ENCODE results near the gene MAP3K12. TPM values are rescaled to one million over a fixed set of nuclear protein-coding genes. Genes with fewer than 3 reads are reported as not detected.

The MAP3K12 gene
- total RNA-seq, 3 donors from 2014 or later = 3.2 to 18.8 (median 8.9) TPM

DNA sequence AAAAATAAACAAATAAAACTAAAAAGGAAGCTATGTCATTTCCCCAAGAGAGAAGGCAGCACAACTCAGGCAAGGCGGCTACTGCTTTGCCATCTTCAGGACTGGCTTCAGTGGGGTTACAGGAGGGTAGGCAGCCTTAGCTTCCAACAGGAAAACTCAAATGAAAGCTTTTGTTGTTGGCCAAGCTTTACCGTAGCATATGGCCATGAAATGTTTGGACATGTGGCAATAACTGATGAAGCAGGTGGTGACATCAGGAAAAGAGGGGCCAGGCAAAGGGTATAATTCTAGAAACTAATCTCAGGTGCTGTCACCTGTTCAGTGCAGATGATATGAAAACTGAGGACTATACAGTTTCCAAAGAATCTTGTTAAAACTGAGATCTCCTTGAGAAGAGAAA lies 30.8 kb upstream of the MAP3K12 start:
- H3K4me1 ChIP-seq (ENCODE audit: low read depth) = no peaks in the 10 kb centered on the region
- DNase-seq (no peak), ATAC-seq (no peak)
- intact Hi-C loops (cut with DNase I, micrococcal nuclease) = no loop called here
- TF ChIP-seq, protein P1, sequence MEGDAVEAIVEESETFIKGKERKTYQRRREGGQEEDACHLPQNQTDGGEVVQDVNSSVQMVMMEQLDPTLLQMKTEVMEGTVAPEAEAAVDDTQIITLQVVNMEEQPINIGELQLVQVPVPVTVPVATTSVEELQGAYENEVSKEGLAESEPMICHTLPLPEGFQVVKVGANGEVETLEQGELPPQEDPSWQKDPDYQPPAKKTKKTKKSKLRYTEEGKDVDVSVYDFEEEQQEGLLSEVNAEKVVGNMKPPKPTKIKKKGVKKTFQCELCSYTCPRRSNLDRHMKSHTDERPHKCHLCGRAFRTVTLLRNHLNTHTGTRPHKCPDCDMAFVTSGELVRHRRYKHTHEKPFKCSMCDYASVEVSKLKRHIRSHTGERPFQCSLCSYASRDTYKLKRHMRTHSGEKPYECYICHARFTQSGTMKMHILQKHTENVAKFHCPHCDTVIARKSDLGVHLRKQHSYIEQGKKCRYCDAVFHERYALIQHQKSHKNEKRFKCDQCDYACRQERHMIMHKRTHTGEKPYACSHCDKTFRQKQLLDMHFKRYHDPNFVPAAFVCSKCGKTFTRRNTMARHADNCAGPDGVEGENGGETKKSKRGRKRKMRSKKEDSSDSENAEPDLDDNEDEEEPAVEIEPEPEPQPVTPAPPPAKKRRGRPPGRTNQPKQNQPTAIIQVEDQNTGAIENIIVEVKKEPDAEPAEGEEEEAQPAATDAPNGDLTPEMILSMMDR (IDR thresholded peaks at IDR 0.05) = no peak
- H3K36me3 ChIP-seq (ENCODE audit: low read depth) = peaks cover 14% of the 10 kb centered on the region
- H3K9me3 ChIP-seq = no peaks in the 10 kb centered on the region
- no peak overlapping the region for H3K4me3 ChIP-seq

DNA sequence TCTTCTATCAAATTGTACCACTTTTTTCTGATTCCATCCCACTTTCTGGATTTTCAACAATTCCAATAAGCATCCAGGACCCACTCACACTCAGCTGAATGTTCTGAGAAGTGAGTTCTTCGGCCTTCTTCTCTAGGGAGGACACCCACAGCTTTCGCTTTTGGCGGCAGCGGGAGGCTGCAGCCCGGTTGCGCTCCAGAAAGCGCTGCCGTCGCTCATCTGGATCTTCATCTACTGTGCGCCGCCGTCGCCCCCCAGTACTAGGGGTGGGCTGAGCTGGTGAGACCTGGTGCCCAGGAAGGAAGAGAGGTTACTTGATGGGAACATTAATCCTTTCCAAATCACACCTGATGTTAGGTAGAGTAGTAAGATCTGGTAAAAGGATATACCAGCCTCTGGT lies 25.2 kb upstream of the MAP3K12 start:
- ATAC-seq (no peak), DNase-seq (no peak)
- intact Hi-C loops (cut with DNase I, micrococcal nuclease) = no loop called here
- TF ChIP-seq, protein P1 (IDR thresholded peaks at IDR 0.05) = no peak
- no peaks in the 10 kb centered on the region for H3K4me1 ChIP-seq (ENCODE audit: low read depth)
- no peak overlapping the region for H3K4me3 ChIP-seq
- peaks cover 3% of the 10 kb centered on the region for H3K36me3 ChIP-seq (ENCODE audit: low read depth)
- no peaks in the 10 kb centered on the region for H3K9me3 ChIP-seq

DNA sequence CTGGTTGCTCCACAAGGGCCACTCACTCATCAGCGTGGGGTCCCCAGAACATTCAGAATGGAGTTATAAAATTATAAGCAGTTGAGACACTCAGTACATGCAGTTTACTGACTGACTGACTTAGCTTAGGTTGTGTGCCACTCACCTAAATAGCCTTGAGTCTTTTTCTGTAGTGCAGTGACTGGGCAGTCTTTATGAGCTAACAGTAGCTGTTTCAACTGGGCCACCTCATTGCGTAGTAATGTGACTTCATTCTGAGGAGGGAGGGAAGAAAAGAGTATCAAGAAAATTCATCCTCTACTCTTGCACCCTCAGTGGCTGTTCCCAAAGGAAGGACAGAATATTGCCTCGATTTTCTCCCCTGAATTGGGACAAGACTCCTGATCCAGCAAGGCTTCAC lies 23.9 kb upstream of the MAP3K12 start:
- ATAC-seq (no peak), DNase-seq (no peak)
- intact Hi-C loops (cut with DNase I, micrococcal nuclease) = no loop called here
- Histone ChIP-seq H3K9me3 (no peaks in the 10 kb centered on the region), H3K4me3 (no peak overlapping the region), H3K36me3 (ENCODE audit: low read depth) (peaks cover 3% of the 10 kb centered on the region), H3K4me1 (ENCODE audit: low read depth) (no peaks in the 10 kb centered on the region)
- TF ChIP-seq, protein P1 (IDR thresholded peaks at IDR 0.05) = no peak

DNA sequence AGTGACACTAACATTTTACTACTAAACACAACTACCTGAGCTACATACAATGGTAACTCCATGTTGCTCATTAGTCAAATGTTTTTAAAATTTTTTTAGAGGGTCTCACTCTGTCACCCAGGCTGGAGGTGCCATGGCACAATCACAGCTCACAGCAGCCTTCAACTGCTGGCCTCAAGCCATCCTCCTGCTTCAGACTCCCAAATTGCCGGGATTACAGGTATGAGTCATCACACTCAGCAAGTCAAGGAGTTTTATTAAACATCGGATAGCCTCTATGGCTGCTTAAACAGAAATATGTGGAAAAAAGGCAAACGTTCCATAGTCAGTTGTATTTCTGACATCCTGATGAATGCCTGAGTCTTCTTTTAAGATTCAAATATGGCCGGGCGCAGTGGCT lies 19.1 kb upstream of the MAP3K12 start:
- no peaks in the 10 kb centered on the region for H3K9me3 ChIP-seq
- no peak overlapping the region for H3K4me3 ChIP-seq
- H3K36me3 ChIP-seq (ENCODE audit: low read depth) = no peaks in the 10 kb centered on the region
- no peak for DNase-seq
- no peaks in the 10 kb centered on the region for H3K4me1 ChIP-seq (ENCODE audit: low read depth)
- no peak for ATAC-seq
- TF ChIP-seq, protein P1 (IDR thresholded peaks at IDR 0.05) = no peak
- intact Hi-C loops (cut with DNase I, micrococcal nuclease) = no loop called here

DNA sequence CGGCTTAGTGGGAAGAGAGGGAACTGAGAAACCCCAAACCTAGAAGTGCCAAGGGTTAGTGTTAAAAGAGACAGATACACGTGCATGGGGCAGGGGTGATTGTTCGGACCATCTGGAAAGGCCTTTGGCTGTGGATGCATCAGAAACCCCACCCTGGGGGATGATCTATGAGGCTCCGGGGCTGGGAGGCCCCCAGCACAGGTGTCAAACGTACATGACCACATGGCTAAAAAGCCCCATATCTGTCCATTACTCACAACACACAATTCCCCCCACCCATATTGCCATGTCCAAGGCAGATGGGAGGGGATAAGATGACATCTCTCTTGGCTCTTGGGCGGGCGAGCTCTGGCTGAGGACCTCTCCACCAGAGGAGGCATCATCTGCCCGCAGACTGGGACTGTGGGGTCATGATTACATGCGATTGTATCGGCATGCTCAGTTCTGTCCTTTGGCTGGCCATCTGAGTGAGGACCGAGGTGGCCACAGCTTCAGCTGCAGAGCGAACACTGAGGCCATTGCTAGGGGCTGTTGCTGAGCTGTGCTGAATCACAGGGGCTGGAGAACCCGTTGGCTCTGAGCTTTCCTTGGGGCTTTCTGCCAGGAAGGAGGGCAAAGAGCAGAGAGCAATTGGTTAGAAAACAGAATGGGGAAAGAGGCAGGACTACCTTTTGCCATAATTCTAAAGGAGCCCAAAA lies 17.6 kb upstream of the MAP3K12 start:
- DNase-seq = no peak
- TF ChIP-seq, protein P1 (IDR thresholded peaks at IDR 0.05) = no peak
- intact Hi-C loops (cut with DNase I, micrococcal nuclease) = no loop called here
- Histone ChIP-seq H3K4me3 (no peak overlapping the region), H3K36me3 (ENCODE audit: low read depth) (no peaks in the 10 kb centered on the region), H3K4me1 (ENCODE audit: low read depth) (no peaks in the 10 kb centered on the region), H3K9me3 (no peaks in the 10 kb centered on the region)
- ATAC-seq = no peak

DNA sequence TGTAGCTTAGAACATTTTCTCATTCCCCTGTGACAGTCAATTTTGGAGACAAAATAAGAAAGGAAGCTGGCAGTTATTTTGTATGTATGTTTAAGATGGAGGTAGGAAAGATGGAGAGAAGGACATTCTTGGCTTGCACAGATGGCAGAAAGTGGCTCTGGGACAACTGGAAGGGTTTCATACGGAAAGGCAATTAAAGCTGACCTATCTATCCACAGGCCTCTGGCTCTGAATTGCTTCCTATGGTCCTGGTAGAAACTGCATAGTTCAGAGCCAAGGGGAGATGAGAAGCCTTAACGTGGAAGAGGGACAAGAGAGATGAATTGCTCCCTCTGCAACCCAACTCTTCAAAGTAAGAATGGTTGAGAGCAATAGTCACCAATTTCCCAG lies 16.0 kb upstream of the MAP3K12 start:
- H3K9me3 ChIP-seq = no peaks in the 10 kb centered on the region
- ATAC-seq (no peak), DNase-seq (no peak)
- intact Hi-C loops (cut with DNase I, micrococcal nuclease) = no loop called here
- no peaks in the 10 kb centered on the region for H3K4me1 ChIP-seq (ENCODE audit: low read depth)
- H3K4me3 ChIP-seq = no peak overlapping the region
- TF ChIP-seq, protein P1 (IDR thresholded peaks at IDR 0.05) = no peak
- H3K36me3 ChIP-seq (ENCODE audit: low read depth) = no peaks in the 10 kb centered on the region

Data from mucosa of descending colon (tissue), 3 donors.